ENCODE results near the gene ZNF236.
A peak's percentile ranks its signal among the peaks of the same experiment; 100 is the strongest.

The ZNF236 gene

DNA sequence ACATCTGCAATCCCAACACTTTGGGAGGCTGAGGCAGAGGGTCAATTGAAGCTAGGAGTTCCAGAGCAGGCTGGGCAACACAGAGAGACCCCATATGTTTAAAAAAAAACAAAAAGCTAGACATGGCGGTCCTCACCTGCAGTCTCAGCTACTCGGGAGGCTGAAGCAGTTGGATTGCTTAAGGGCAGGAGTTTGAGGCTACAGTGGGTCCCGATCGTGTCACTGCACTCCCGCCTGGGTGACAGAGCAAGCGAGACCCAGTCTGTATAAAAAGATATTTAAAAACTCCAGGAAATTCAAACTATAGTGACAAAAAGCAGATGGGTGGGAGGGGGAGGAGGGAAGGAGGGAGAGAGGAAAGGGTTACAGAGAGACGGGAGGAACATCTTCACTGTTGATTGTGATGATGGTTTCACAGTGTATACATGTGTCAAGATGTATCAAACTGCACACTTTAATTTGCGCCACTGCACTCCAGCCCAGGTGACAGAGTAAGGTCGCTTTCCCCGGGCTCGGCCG is 942 bp upstream of the ZNF236 start:
- no peak for DNase-seq (ENCODE audit: low spot score)

DNA sequence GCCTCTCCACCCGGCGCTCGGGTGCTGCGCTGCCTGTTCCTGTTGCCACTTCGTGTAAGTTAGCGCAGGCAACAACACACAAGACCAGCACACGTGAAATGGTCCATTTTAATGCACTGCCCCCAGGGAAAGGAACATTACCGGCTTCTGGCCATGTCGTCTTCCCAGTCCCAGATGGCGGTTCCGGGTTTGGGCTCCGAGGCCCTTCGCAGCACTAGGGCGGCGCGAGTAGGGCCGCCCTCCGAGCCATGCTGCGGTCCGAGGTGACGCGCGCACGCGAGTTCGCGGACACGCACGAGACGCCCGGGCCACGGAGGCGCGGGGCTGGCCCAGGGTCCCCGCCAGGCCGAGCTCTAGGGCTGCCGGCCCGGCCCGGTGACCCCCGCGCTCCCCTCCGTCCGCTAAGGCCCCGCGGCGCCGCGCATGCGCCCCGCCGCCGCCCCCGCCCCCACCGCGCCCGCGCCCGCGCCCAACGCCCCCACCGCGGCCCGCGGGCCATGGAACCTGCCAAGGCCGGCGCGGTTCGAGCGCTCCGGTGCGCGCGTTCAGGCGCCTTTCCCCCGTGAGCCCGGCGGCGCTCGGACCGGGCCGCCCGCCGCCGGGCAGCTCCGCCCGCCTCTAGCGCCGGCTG is 367 bp upstream of the ZNF236 start:
- peak; percentile 50 for DNase-seq (ENCODE audit: low spot score)

DNA sequence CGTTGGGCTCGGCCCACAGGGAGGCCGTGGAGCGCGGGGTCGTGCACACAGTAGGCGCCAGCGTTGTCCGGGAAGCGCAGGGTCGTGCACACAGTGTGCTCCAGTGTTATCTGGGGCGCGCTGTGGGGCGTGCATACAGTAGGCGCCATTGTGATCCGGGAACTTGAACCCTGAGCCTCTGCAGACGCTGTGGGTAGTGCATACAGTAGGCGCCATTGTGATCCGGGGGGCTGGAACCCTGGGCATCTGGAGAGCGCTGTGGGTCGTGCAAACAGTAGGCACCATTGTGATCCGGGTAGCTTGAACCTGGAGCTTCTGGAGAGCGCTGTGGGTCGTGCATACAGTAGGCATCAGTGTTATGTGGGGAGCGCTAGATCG is 793 bp downstream of the ZNF236 start:
- DNase-seq (ENCODE audit: low spot score), result no peak

DNA sequence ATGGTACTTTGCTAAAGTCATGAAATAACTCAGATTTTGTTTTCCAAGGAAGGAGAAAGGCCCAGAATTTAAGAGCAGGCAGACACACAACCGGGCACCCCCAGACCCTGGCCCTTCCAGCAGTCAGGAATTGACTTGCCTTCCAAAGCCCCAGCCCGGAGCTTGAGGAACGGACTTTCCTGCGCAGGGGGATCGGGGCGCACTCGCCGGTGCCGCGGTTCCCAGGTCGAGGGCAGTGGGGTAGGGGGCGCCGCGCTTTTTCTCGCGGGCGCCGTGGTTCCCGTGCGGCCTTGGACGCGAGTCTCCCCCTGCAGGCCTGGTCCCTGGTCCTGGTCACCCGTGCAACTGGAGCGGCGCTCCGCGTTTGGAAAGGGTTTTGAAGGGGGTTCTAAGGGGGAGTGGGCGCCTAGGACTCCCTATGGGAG is 1.2 kb downstream of the ZNF236 start:
- DNase-seq (ENCODE audit: low spot score), result no peak

DNA sequence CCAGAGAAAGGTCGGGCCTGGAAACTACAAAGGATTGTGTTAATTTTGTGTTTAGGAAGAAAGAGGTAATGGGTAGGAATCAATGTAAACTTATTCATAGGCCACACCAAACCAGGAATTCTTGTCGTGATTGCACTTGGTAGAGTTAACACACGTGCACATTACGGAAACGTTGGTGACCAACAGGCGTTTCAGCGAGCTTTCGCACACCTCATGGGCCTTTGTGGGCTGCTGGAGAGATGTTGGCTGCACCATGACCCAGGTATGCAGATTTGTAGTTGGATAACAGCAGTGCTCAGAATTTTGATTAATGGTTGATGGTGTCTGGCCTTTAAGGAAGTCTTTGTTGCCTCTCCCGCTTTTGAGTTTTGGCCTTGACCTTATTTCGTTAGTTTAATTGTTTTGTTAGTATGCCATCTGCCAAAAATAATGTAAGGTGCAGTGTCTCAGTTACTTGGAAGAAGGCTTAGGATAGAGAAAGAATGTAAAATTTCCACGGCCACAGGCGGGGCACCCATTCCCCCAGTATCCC is 1.9 kb downstream of the ZNF236 start:
- DNase-seq (ENCODE audit: low spot score), result no peak

DNA sequence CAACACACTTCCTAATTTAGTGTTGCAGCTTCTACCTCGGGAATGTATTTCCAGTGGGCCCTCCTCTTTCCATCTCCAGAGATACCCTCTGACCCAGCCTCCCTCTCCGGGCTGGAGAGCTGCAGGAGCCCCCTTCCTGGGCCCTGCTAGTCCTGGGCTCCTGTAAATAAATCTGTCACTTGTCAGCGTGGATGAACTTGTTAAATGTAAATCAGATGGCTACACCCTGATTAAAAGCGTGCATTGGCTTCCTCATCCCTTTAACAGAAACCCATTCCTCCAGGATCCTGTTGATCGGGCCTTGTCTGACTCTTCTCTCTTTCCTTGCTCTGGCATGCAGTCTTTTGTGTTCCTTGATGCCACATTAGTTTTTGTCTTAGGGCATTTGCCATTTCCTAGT is 2.4 kb downstream of the ZNF236 start:
- DNase-seq (ENCODE audit: low spot score), result no peak

DNA sequence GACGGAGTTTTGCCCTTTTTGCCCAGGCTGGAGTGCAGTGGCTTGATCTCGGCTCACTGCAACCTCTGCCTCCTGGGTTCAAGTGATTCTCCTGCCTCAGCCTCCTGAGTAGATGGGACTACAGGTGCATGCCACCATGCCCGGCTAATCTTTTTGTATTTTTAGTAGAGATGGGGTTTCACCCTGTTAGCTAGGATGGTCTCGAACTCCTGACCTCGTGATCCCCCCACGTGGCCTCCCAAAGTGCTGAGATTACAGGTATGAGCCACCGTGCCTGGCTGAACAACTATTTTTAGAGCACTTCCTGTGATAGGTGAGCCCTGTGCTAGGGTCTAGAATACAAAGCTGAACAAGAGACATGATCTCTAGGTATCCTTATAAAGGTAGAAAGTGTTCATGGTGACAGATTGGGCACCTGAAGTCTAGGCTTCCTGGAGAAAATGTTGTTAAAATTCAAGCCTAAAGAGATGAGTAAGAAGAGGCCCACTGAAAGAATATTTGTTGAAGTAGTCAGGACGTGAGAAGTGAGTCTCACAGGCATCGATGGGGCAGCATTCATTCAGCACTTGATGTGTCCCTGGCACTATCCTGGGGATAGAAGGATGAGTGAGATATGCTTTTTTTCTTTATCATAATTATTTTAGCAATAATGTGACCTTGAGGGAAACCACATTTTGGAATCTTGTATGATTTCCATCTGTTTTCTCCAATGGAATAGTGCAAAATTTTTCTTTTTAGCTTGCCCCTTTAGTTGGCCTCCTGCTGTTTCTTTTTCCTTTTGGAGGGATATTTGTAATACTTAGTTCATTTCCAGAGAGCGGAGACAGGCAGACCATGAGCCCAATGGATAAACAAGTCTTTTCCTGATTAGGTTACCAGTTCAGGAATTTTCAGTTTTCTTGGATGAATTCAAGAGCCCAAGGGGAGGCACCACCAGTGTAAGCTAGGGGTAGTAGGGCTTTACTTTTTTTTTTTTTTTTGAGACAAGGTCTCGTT is 5.1 kb downstream of the ZNF236 start:
- DNase-seq (ENCODE audit: low spot score), result no peak

DNA sequence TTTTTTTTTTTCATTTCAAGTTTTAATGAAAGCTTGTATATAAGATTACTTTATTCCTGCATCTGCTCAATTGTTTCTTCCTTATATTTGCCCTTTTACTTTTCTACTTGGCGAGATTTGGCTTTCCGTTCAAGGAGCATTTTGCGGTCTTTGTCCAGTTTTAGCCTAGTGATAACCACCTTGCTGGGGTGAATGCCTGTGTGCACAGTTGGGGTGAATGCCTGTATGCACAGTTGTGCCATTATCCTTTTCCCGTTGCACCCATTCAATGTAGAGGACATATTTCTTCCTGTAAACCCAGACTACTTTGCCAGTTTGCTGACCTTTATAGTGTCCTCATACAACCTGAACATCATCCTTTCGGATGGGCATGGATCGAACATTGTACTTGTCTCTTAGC is 12.0 kb downstream of the ZNF236 start:
- no peak for DNase-seq (ENCODE audit: low spot score)

DNA sequence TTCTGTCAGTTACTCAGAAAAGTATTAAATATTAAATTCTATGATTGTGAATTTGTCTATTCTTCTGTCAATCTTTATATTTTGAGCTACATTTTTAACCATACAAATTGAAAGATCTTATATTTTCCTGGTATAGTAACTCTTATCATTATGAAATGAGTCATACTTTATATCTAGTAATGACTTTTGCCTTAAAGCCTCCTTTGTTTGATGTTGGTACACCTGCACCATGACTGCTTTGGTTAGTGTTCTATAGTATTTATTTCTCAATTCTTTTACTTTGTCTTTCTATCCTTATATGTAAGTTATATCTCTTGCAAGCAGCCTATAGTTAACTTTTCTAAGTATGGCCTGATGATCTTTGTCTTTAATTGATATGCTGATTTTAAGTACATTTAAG is 13.0 kb downstream of the ZNF236 start:
- no peak for DNase-seq (ENCODE audit: low spot score)

DNA sequence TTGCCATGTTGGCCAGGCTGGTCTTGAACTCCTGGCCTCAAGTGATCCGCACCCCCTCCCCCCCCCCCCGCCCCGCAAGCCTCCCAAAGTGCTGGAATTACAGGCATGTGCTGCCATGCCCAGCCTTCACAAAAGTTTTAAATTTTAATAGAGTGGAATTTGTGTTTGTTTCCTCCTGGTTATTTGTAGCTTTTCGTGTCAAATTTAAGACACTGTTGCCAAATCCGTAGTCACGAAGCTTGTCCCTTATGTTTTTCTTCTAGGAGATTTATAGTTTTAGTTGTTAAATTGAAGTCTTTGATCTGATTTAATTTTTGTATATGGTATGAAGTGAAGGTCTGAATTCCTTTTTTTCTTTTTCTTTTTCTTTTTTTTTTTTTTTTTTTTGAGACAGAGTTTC is 14.7 kb downstream of the ZNF236 start:
- DNase-seq (ENCODE audit: low spot score), result no peak

DNA sequence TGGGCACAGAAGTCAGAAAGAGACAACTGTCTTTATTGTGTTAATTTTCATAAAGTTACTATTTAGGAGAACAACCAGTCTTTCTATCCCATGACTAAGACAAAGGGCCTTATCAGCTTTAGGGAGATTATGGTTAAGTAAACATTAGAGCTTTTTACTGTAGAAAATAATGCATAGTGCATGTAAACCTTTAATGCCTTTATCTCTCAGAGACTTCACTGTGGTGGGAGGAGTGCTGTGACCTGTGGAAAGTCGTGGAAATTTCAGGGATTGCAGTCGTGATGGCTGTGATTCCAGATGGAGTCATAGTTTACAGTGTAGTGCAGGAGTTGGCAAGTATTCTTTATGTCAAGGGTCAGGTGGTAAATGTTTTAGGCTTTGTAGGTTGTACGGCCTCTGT is 15.8 kb downstream of the ZNF236 start:
- DNase-seq (ENCODE audit: low spot score), result peak; percentile 28

DNA sequence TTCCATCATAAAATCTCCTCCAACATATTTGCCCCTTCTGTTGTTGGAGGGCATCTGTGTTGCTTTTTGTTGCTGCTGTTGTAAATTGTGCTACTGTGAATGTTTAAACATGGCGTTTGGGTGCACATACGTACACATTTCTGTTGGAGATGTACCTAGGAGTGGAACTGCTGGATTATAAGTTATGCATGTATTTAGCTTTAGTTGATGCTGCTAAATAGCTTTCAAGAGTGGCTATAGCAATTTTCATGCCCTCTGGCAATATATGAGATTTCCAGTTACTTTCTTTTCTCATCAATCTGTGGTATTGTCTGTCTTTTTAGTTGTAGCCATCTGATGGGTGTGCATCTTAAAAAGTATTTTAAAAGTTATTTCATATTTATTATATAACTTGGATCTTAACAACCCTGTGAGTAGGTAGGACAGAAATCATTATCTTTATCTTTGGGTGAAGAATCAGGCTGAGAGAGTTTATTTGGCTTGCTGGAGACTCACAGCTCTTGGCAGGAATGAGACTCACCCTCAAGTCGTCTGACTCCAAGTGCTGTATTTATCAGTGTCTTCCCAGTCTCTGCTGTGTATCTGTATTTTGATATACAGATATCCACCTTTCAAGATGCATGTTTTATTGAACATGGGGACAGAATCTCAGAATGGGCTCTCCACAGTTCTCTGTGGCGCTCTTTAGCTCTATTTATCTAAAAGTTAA is 16.9 kb downstream of the ZNF236 start:
- no peak for DNase-seq (ENCODE audit: low spot score)

DNA sequence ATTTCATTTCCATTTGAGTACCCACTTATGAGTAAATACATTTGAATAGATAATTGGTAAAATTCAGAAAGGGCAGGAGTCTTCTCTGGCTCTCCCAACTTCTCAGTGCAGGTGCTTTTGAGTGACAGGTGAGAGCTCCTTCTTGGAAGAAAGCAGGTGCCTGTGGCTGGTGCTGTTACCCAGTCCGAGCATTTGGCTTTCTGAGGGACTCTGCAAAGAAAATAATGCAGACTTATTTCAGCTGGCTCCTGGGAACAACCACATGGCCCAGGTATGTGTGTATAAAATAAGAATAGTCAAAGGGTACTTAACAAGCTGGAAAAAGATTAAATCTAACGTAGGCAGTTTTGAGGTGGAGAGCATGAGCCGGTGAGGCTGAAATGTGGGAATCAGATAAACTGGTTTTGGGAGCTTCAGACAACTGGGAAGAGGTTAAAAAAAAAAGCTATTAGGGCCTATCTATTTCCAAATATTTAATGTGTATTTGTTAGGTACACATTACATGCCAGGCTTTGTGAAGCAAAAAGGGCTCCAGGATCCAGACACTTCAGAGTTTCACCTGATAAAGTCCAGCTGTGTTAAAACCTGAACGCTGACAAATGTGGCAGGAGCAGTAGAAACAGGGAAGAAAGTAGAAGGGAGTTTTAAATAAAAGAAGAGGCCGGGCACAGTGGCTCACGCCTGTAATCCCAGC is 20.6 kb downstream of the ZNF236 start:
- no peak for DNase-seq (ENCODE audit: low spot score)

DNA sequence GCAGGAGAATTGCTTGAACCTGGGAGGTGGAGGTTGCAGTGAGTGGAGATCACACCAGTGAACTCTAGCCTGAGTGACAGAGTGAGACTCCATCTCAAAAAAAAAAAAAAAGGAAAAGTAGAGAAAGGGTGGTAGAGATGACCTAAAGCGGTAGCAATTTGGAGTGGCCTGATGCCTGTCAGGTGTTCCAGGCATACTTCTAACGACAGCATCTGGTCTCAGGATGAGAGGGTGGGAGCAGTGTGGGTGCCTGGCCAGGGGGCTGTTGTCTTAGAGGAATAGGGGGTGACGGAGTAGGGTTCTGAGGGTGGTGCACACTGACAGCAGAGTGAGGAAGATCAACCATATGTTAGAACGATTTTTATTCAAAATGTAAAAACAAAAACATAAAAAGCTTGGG is 21.8 kb downstream of the ZNF236 start:
- no peak for DNase-seq (ENCODE audit: low spot score)

DNA sequence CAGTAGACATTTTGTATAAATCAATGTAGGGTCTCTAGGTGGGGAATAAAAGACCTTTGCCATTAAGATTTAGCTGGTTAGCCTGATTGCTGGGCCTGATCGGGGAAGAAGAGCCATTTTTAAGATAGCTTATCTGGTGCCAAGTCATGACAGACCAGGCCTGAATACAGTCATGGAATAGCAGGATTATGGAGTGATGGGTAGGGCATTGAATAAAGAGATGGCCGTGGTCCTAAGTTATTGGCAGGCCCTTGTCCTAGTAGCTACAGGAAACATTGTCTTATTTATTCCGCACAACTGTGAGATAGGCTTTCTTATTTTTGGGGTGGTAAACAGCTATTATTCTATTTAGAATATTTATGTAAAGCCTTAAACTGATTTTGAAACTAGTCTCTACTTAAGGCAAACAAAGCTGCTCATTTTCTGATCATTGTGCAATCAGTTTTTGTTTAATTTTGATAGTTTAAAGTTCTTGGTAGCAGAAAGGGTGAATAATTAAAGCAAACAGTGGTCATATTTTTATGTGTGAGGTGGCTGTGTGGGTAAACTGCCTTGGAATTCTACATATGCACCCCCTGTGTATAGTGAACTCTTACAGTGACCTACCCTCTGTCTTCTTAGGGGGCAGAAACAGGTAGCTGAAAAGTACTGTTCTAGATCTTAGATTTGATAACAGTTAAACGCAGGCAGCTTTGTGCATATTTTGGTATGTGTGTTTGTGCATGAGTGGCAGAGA is 22.6 kb downstream of the ZNF236 start:
- no peak for DNase-seq (ENCODE audit: low spot score)

DNA sequence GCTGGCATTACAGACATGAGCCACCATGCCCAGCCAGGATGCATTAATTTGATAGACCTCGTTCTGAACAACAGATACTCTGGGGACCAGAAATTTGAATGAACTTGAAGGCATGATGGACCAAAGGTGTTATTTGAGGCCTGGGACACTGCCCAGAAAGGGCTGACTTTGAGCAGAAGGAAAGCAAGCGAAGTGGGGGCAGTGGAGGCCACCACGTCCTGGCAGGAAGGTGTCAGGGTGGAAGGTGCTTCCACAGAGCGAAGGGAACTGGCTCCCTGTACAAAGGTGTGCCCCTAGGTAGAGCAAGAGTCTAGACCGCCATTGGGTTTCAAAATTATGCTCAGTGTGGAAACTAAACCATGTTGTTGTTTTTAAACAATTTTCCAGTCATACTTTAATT is 23.9 kb downstream of the ZNF236 start:
- no peak for DNase-seq (ENCODE audit: low spot score)

DNA sequence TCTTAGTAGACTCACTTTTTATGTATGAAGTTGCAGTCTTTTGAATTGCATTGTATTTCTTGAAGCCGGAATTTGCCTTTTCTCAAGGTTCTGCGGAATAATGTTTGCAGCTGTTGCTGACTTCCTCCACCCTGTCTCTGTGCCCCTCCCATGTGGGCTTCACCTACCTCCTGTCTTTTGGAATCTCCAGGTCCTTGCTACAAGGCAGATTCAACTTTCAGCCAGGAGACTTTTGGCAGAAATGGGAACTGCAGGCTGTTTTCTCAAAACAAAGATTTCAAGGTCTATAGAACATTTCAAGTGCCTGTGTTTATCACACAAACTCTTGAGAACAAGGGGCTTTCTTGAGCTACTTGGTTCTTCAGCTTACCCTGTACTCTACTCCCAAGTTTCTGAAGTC is 25.6 kb downstream of the ZNF236 start:
- no peak for DNase-seq (ENCODE audit: low spot score)

DNA sequence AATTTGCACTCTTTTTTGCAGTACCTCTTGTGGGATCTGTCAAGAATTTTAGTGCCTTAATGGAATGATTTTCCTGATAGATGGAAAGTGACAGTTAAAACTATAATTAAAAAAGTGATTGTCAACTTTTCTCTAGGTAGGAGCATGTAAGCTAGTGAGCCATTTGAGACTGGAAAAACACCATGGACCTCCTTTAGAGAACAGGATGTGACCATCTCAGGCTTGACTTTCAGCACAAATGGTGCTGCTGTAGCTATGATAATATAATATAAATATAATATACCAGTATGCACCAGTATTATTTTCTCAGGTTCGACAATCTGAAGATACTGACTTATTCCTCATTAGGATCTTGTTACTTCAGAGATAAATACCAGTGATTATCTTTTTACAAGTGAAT is 27.8 kb downstream of the ZNF236 start:
- no peak for DNase-seq (ENCODE audit: low spot score)

DNA sequence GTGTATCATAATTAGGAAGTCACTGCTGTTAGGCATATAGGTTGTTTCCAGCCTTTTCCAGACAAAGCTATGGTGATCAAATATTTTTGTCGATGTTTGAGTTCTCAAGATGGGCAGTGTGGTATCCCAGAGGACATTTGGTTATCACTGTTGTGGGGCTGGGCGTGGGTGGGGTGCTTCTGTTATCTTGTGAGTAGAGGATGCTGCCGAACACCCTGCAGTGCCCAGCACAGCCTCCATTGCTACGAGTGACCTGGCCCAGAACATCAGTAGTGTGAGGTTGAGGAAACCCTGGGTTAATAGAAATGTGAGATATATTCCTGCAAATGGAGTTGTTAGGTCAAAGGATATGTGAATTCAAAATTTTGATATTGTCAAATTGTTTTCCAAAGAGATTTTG is 33.2 kb downstream of the ZNF236 start:
- no peak for DNase-seq (ENCODE audit: low spot score)

DNA sequence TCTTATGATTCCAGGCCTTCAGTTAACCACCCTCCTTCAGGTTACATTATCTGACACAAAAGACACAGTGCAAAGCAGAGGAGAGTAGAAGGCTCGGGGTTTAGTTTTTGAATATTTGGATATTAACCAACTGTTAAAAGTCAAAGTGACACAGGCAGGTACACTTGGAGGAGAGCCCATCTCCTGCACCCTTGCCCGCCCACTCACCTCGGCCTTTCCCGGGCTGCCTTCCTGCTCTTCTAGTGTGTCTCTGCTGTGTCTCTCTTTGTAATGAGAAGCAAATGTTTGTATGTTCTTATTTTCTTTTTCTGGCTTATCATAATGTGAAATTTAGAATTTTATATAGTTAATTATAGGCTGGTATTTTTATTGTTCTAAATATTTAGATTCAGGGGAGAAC is 35.1 kb downstream of the ZNF236 start:
- DNase-seq (ENCODE audit: low spot score), result no peak
